HepG2 (cell line): ENCODE measurements around the gene PSMD10. TPM values are rescaled to one million over a fixed set of nuclear protein-coding genes. Genes with fewer than 3 reads are reported as not detected.

Experiments
- BRF2 ChIP-seq: sonication (generic); formaldehyde crosslinking; IDR thresholded peaks from 2 replicates; pipeline ENCODE4 v1.8.1; 2022; ENCODE audit warnings: mild to moderate bottlenecking, missing genetic modification reagents
- DPF2 ChIP-seq: sonication (generic); formaldehyde crosslinking; IDR thresholded peaks from 2 replicates; pipeline ENCODE4 v1.4.0; 2020; ENCODE audit warnings: mild to moderate bottlenecking, low read depth, missing genetic modification reagents, borderline replicate concordance
- ETS1 ChIP-seq: sonication (generic); formaldehyde crosslinking; IDR thresholded peaks from 2 replicates; pipeline ENCODE4 v1.4.0; 2020; ENCODE audit warnings: missing genetic modification reagents
- HDAC1 ChIP-seq: sonication (generic); formaldehyde crosslinking; IDR thresholded peaks from 2 replicates; pipeline ENCODE4 v1.5.1; 2020; ENCODE audit warnings: mild to moderate bottlenecking, missing genetic modification reagents
- JARID2 ChIP-seq: sonication (generic); formaldehyde crosslinking; IDR thresholded peaks from 2 replicates; pipeline ENCODE4 v1.8.1; 2023; ENCODE audit warnings: missing genetic modification reagents, inconsistent platforms; ENCODE audit not compliant: insufficient replicate concordance
- PHF20 ChIP-seq: sonication (generic); formaldehyde crosslinking; IDR thresholded peaks from 2 replicates; pipeline ENCODE4 v1.5.0; 2020; ENCODE audit warnings: mild to moderate bottlenecking, missing genetic modification reagents
- PITX1 ChIP-seq: sonication (generic); formaldehyde crosslinking; IDR thresholded peaks from 2 replicates; pipeline ENCODE4 v1.5.1; 2020; ENCODE audit warnings: mild to moderate bottlenecking, missing genetic modification reagents
- U2AF1 ChIP-seq: fragments of 200-400 bp; formaldehyde crosslinking; optimal IDR thresholded peaks from 2 replicates; pipeline ENCODE3; 2017; ENCODE audit warnings: mild to moderate bottlenecking, low read depth, low read length
- ZBTB21 ChIP-seq: sonication (generic); formaldehyde crosslinking; IDR thresholded peaks from 2 replicates; pipeline ENCODE4 v1.4.0; 2020; ENCODE audit warnings: missing genetic modification reagents
- ZFYVE20 ChIP-seq: sonication (generic); formaldehyde crosslinking; IDR thresholded peaks from 2 replicates; pipeline ENCODE4 v1.8.0; 2023; ENCODE audit warnings: low read depth, mild to moderate bottlenecking, moderate library complexity, missing genetic modification reagents, borderline replicate concordance
- ZNF17 ChIP-seq: sonication (generic); formaldehyde crosslinking; IDR thresholded peaks from 2 replicates; pipeline ENCODE4 v1.5.0; 2020; ENCODE audit warnings: mild to moderate bottlenecking, missing genetic modification reagents
- ZNF180 ChIP-seq: sonication (generic); formaldehyde crosslinking; IDR thresholded peaks from 2 replicates; pipeline ENCODE4 v1.4.0; 2020; ENCODE audit warnings: low read depth, missing genetic modification reagents, borderline replicate concordance
- ZNF232 ChIP-seq: sonication (generic); formaldehyde crosslinking; IDR thresholded peaks from 2 replicates; pipeline ENCODE4 v1.4.0; 2020; ENCODE audit warnings: missing genetic modification reagents, borderline replicate concordance
- ZNF30 ChIP-seq: sonication (generic); formaldehyde crosslinking; IDR thresholded peaks from 2 replicates; pipeline ENCODE4 v1.5.0; 2020; ENCODE audit warnings: mild to moderate bottlenecking, missing genetic modification reagents
- ZNF318 ChIP-seq: sonication (generic); formaldehyde crosslinking; IDR thresholded peaks from 2 replicates; pipeline ENCODE4 v1.4.0; 2020; ENCODE audit warnings: mild to moderate bottlenecking, missing genetic modification reagents
- ZNF414 ChIP-seq: sonication (generic); formaldehyde crosslinking; IDR thresholded peaks from 2 replicates; pipeline ENCODE4 v1.5.0; 2020; ENCODE audit warnings: missing genetic modification reagents
- ZNF549 ChIP-seq: sonication (generic); formaldehyde crosslinking; IDR thresholded peaks from 2 replicates; pipeline ENCODE4 v1.5.0; 2020; ENCODE audit warnings: missing genetic modification reagents
- polyA plus RNA-seq, 8 experiments: library from polyadenylated mRNA; depleted of rRNA in 3 of 8; stranded (reverse) in 7 of 8; unstranded in 1 of 8; fragments of >200 nt; fragmentation: Illumina TruSeq in 4 of 8; extraction: Trizol in 4 of 8; gene quantifications; 2 replicates each; pipeline versions ENCODE4 v1.2.1 to v1.2.3, GENCODE V29; 2011 to 2016; ENCODE audit warnings: low read depth in 4 of 8, missing spikeins in 1 of 8, mixed read lengths in 1 of 8; ENCODE audit not compliant: insufficient read depth in 1 of 8
- total RNA-seq, 5 experiments: library from RNA; depleted of rRNA; stranded (reverse); fragments of >200 nt; fragmentation: Illumina TruSeq; extraction: Trizol; gene quantifications; 2 replicates each; pipeline ENCODE4 v1.2.3, GENCODE V29; 2016; ENCODE audit warnings: low read depth in 1 of 5

The PSMD10 gene
- total and polyA plus RNA-seq, 2 of the 13 experiments (the other 11 are each of a cell fraction or from before 2014, with no cell fraction given) = 56.4 to 65.3 TPM

- TF ChIP-seq JARID2 (CRISPR knock-in tag) = no peak
- TF ChIP-seq BRF2 (CRISPR knock-in tag) = no peak
- no peak for TF ChIP-seq ZNF180 (CRISPR knock-in tag)
- no peak for TF ChIP-seq ZNF318 (CRISPR knock-in tag)
- TF ChIP-seq ZNF17 (CRISPR knock-in tag) = no peak
- no peak for TF ChIP-seq ZBTB21 (CRISPR knock-in tag)
- TF ChIP-seq ZFYVE20 (CRISPR knock-in tag) = no peak
- TF ChIP-seq ETS1 (CRISPR knock-in tag) = no peak
- TF ChIP-seq ZNF414 (CRISPR knock-in tag) = no peak
- no peak for TF ChIP-seq ZNF549 (CRISPR knock-in tag)
- TF ChIP-seq ZNF232 (CRISPR knock-in tag) = no peak; the same call in 1 of the 2 replicates
- TF ChIP-seq PITX1 (CRISPR knock-in tag) = no peak
- TF ChIP-seq ZNF30 (CRISPR knock-in tag) = no peak
- no peak for TF ChIP-seq DPF2
- peak; percentile 51 for TF ChIP-seq PHF20 (CRISPR knock-in tag)
- TF ChIP-seq U2AF1 = no peak
- TF ChIP-seq HDAC1 (CRISPR knock-in tag) = peak; percentile 65
Observed at GRCh38 chrX:108091264-108091877, at the start of gene PSMD10, which contains the start of gene ATG4A (continued).
